Stomach (tissue), 9 donors: Measurements from ENCODE around the gene FNDC3B. TPM values are rescaled to one million over a fixed set of nuclear protein-coding genes. Genes with fewer than 3 reads are reported as not detected.

ENCODE experiments used
- DNase-seq, 2 donors: peaks; one replicate each; pipeline versions ENCODE4 v3.0.0 to v3.0.0-alpha.2; 2013 to 2019
- H3K27ac ChIP-seq, 5 donors: fragments of 200-600 bp in 4 of 5; sonication (generic) in 4 of 5; one replicate each; pipeline ENCODE4 v1.5.1; 2013 to 2019; ENCODE audit warnings: mild to moderate bottlenecking in 1 of 5, moderate library complexity in 1 of 5
- H3K27me3 ChIP-seq, 3 donors: fragments of 200-600 bp; sonication (generic); one replicate each; pipeline ENCODE4 v1.5.1; 2017 to 2019; ENCODE audit warnings: mixed run types in 1 of 3
- H3K36me3 ChIP-seq, 4 donors: fragments of 200-600 bp; sonication (generic); 1 replicate in 3 of 4; 2 replicates in 1 of 4; pipeline ENCODE4 v1.5.1; 2016 to 2019
- H3K4me1 ChIP-seq, 4 donors: fragments of 200-600 bp; sonication (generic); one replicate each; pipeline ENCODE4 v1.5.1; 2016 to 2019
- H3K4me3 ChIP-seq, 4 donors: fragments of 200-600 bp; sonication (generic) in 3 of 4; one replicate each; pipeline ENCODE4 v1.5.1; 2016 to 2019; ENCODE audit warnings: mild to moderate bottlenecking in 1 of 4
- H3K9me3 ChIP-seq, 4 donors: fragments of 200-600 bp; sonication (generic); one replicate each; pipeline ENCODE4 v1.5.1; 2016 to 2019
- CTCF ChIP-seq, 7 experiments: fragments of 450-650 bp in 4 of 7; fragments of 200-600 bp in 3 of 7; sonication (generic) in 3 of 7; IDR thresholded peaks; one replicate each; pipeline ENCODE4 v1.5.1; 2016 to 2019; ENCODE audit warnings: antibody characterized with exemption in 7 of 7, control low read depth in 2 of 7, mild to moderate bottlenecking in 1 of 7
- EP300 ChIP-seq: sonication (generic); formaldehyde crosslinking; IDR thresholded peaks from one replicate; pipeline ENCODE4 v1.6.1; 2017; ENCODE audit warnings: antibody characterized with exemption
- POLR2A ChIP-seq, 4 donors: fragments of 450-650 bp; IDR thresholded peaks; one replicate each; pipeline ENCODE4 v1.6.1; 2016; ENCODE audit warnings: antibody characterized with exemption in 4 of 4, control low read depth in 2 of 4, mild to moderate bottlenecking in 1 of 4, moderate library complexity in 1 of 4
- POLR2AphosphoS5 ChIP-seq, 3 donors: sonication (generic); formaldehyde crosslinking; IDR thresholded peaks; one replicate each; pipeline ENCODE4 v1.6.1; 2016; ENCODE audit warnings: antibody characterized with exemption in 3 of 3
- WGBS, 5 donors: extraction: QIAGEN DNeasy Blood & Tissue Kit in 3 of 5; methylation state at CpG; one replicate each; pipeline versions ENCODE4 v1.1.5 to v1.1.7; 2013 to 2018; 5-methylcytosine and 5-hydroxymethylcytosine counted together
- intact Hi-C: fragments of 100-400 bp; cut with DNase I; formaldehyde crosslinking; loops from one replicate; pipeline ENCODE4 v1.15.1; 2023; ENCODE audit warnings: low total_unique reads
- polyA plus RNA-seq, 3 donors: library from polyadenylated mRNA; stranded (reverse); fragments of 200-250 nt; gene quantifications; one replicate each; pipeline ENCODE4 v1.2.3, GENCODE V29; 2013
- total RNA-seq, 5 donors: library from RNA; depleted of rRNA; stranded (reverse); fragments of >200 nt; gene quantifications; one replicate each; pipeline versions ENCODE4 v1.1.0 to v1.2.3, GENCODE V29; 2014 to 2016
- donor health status: healthy with polysubstance abuse.
- donor health status: Bipolar disorder and iron deficiency.
- donor health status: healthy.

FNDC3B gene
- total and polyA plus RNA-seq, 8 donors, result 6.0 to 229 (median 53.7) TPM

GRCh38 chr3:172131746-172132145 is 92.4 kb downstream of the FNDC3B start:
- H3K4me3 ChIP-seq, result no peak overlapping the region
- peaks cover 0 to 4% (median 0%) of the 10 kb centered on the region in 4 donors for H3K36me3 ChIP-seq
- no peak for DNase-seq
- H3K9me3 ChIP-seq, result no peaks in the 10 kb centered on the region
- peaks cover 44 to 100% (median 77%) of the 10 kb centered on the region in 4 donors for H3K4me1 ChIP-seq
- 43 to 82% (median 73%) methylated on average over 1 of the region's 1 CpG for WGBS, 5 donors
- H3K27me3 ChIP-seq, result no peaks in the 10 kb centered on the region
- intact Hi-C loops, result no loop called here
- peak overlapping the region in 4 of 5 donors; percentile 17 to 87 (median 48) for H3K27ac ChIP-seq
- TF ChIP-seq CTCF (IDR thresholded peaks at IDR 0.05) (no peak), POLR2AphosphoS5 (IDR thresholded peaks at IDR 0.05) (no peak), POLR2A (IDR thresholded peaks at IDR 0.05) (no peak)

GRCh38 chr3:172132159-172132586 is 92.8 kb downstream of the FNDC3B start:
- TF ChIP-seq POLR2A (IDR thresholded peaks at IDR 0.05) (no peak), CTCF (IDR thresholded peaks at IDR 0.05) (no peak), EP300 (no peak), POLR2AphosphoS5 (IDR thresholded peaks at IDR 0.05) (no peak)
- H3K4me1 ChIP-seq, result peaks cover 44 to 100% (median 76%) of the 10 kb centered on the region in 4 donors
- intact Hi-C loops, result no loop called here

GRCh38 chr3:172132721-172133311 is 93.4 kb downstream of the FNDC3B start:
- intact Hi-C loops, result no loop called here
- peaks cover 48 to 100% (median 76%) of the 10 kb centered on the region in 4 donors for H3K4me1 ChIP-seq
- H3K27me3 ChIP-seq, result no peaks in the 10 kb centered on the region
- DNase-seq, result no peak
- no peaks in the 10 kb centered on the region for H3K9me3 ChIP-seq
- H3K36me3 ChIP-seq, result peaks cover 0 to 4% (median 0%) of the 10 kb centered on the region in 4 donors
- TF ChIP-seq CTCF (IDR thresholded peaks at IDR 0.05), result no peak
- no peak for TF ChIP-seq POLR2A (IDR thresholded peaks at IDR 0.05)
- TF ChIP-seq EP300, result no peak
- no peak for TF ChIP-seq POLR2AphosphoS5 (IDR thresholded peaks at IDR 0.05)
- H3K27ac ChIP-seq, result peak overlapping the region in 3 of 5 donors; percentile 42 to 87 (median 76)
- no peak overlapping the region for H3K4me3 ChIP-seq
- 46 to 73% (median 55%) methylated on average over 3 of the region's 3 CpGs for WGBS, 5 donors

More at GRCh38 chr3:172132159-172132586, 92.8 kb downstream of the FNDC3B start:
- H3K27ac ChIP-seq, result peak overlapping the region in 4 of 5 donors; percentile 17 to 87 (median 48)
- DNase-seq, result no peak
- WGBS, 5 donors, result 65 to 75% (median 74%) methylated on average over 4 of the region's 4 CpGs
- H3K4me3 ChIP-seq, result no peak overlapping the region
- peaks cover 0 to 4% (median 0%) of the 10 kb centered on the region in 4 donors for H3K36me3 ChIP-seq
- no peaks in the 10 kb centered on the region for H3K9me3 ChIP-seq
- H3K27me3 ChIP-seq, result no peaks in the 10 kb centered on the region

GRCh38 chr3:172133838-172134237 is 94.5 kb downstream of the FNDC3B start:
- WGBS, 5 donors, result 84 to 91% (median 89%) methylated on average over 4 of the region's 4 CpGs
- Histone ChIP-seq H3K4me1 (peaks cover 46 to 100% (median 76%) of the 10 kb centered on the region in 4 donors), H3K27me3 (no peaks in the 10 kb centered on the region), H3K9me3 (no peaks in the 10 kb centered on the region), H3K27ac (peak overlapping the region in 4 of 5 donors; percentile 12 to 87 (median 46)), H3K4me3 (no peak overlapping the region), H3K36me3 (peaks cover 0 to 4% (median 0%) of the 10 kb centered on the region in 4 donors)
- intact Hi-C loops, result no loop called here
- DNase-seq, result no peak
- no peak for TF ChIP-seq EP300
- no peak for TF ChIP-seq POLR2A (IDR thresholded peaks at IDR 0.05)
- no peak for TF ChIP-seq POLR2AphosphoS5 (IDR thresholded peaks at IDR 0.05)
- TF ChIP-seq CTCF (IDR thresholded peaks at IDR 0.05), result no peak
